Measurements from ENCODE around the gene CISTR.

The CISTR gene

DNA sequence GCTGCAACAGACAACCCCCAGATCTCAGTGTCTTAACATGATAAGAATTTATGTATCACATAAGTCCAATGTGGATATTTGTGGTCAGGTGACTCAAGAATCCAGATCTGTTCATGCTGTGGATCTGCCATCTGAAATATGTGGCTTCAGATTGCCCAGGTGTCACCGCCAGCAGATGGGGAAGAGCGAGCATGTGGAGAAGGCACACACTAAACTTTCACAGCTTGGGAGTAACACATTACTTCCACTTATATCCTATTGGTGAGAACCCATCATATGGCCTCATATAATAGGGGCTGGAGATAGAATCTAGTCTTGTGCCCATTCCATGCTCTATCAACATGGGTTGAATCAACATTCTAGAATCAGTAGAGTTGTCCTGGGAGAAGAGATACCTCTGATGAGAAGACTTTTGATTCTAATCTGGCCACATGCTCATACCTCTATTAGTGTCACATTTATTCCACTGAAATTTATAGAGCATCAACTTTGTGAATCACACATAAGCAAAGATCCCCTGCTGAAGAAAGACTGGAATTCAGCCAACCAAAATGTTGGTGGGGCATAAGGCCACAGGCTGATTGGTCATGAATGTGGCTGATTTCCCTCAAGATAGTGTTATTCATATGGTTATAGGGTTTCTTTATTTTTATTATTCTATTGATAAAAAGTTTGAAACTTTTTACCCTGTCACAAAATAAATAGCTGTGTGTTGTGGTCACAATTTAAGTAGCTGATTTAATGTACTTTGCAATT lies 18.6 kb downstream of the CISTR start:
- no peak for DNase-seq
- Histone ChIP-seq H3K4me3 (ENCODE audit: low read depth, low read length) (no peak overlapping the region), H3K36me3 (no peaks in the 10 kb centered on the region), H3K4me1 (no peaks in the 10 kb centered on the region), H3K27me3 (peaks cover 44% of the 10 kb centered on the region), H3K9me3 (no peaks in the 10 kb centered on the region)
- TF ChIP-seq, protein P1, sequence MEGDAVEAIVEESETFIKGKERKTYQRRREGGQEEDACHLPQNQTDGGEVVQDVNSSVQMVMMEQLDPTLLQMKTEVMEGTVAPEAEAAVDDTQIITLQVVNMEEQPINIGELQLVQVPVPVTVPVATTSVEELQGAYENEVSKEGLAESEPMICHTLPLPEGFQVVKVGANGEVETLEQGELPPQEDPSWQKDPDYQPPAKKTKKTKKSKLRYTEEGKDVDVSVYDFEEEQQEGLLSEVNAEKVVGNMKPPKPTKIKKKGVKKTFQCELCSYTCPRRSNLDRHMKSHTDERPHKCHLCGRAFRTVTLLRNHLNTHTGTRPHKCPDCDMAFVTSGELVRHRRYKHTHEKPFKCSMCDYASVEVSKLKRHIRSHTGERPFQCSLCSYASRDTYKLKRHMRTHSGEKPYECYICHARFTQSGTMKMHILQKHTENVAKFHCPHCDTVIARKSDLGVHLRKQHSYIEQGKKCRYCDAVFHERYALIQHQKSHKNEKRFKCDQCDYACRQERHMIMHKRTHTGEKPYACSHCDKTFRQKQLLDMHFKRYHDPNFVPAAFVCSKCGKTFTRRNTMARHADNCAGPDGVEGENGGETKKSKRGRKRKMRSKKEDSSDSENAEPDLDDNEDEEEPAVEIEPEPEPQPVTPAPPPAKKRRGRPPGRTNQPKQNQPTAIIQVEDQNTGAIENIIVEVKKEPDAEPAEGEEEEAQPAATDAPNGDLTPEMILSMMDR (IDR thresholded peaks at IDR 0.05; ENCODE audit: low read depth, low read length): no peak

DNA sequence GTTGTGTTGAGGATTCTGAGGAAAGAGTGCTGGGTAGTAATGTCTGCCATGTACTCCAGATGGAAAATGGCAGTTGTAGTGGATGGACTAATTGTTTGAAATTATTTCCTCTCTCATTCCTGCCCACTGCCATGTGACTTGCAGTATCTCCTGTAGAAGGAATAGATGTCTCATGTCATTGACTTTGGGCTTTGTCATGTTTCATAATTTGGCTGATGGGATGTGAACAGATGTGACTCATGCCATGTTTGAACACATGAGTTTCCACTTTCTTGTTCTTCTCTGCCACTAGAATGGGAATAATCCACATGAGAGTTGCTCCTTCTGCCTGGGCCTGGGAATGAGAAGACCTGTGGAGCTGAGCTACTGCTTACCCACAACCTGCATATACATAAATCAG lies 22.1 kb downstream of the CISTR start:
- peaks cover 9% of the 10 kb centered on the region for H3K27me3 ChIP-seq
- no peak overlapping the region for H3K4me3 ChIP-seq (ENCODE audit: low read depth, low read length)
- H3K36me3 ChIP-seq: no peaks in the 10 kb centered on the region
- no peaks in the 10 kb centered on the region for H3K9me3 ChIP-seq
- TF ChIP-seq, protein P1 (IDR thresholded peaks at IDR 0.05; ENCODE audit: low read depth, low read length): no peak
- H3K4me1 ChIP-seq: no peaks in the 10 kb centered on the region
- DNase-seq: no peak

DNA sequence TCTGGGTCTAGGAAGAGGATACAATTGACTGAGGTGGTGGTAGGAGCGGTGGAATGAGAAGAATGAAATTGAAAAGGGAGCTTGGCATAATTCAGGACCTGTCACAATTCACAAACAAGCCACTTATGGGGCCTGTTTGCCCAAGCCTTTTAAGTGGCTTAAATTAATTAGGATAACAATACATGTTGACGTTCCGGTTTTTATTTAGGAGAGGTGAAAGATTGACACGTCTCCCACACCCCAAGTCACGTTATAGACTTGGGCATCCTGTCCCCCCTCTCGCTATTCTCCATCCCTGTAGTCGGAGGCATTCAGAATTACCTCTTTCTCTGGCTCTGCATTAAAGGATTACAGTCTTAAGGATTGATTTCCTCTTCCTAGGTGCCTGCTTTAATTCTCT lies 23.6 kb downstream of the CISTR start:
- TF ChIP-seq, protein P1 (IDR thresholded peaks at IDR 0.05; ENCODE audit: low read depth, low read length): no peak
- DNase-seq: no peak
- no peaks in the 10 kb centered on the region for H3K9me3 ChIP-seq
- no peaks in the 10 kb centered on the region for H3K36me3 ChIP-seq
- H3K27me3 ChIP-seq: peaks cover 3% of the 10 kb centered on the region; the same call in 1 of the 2 replicates
- H3K4me3 ChIP-seq (ENCODE audit: low read depth, low read length): no peak overlapping the region; the same call in 1 of the 2 replicates
- no peaks in the 10 kb centered on the region for H3K4me1 ChIP-seq

DNA sequence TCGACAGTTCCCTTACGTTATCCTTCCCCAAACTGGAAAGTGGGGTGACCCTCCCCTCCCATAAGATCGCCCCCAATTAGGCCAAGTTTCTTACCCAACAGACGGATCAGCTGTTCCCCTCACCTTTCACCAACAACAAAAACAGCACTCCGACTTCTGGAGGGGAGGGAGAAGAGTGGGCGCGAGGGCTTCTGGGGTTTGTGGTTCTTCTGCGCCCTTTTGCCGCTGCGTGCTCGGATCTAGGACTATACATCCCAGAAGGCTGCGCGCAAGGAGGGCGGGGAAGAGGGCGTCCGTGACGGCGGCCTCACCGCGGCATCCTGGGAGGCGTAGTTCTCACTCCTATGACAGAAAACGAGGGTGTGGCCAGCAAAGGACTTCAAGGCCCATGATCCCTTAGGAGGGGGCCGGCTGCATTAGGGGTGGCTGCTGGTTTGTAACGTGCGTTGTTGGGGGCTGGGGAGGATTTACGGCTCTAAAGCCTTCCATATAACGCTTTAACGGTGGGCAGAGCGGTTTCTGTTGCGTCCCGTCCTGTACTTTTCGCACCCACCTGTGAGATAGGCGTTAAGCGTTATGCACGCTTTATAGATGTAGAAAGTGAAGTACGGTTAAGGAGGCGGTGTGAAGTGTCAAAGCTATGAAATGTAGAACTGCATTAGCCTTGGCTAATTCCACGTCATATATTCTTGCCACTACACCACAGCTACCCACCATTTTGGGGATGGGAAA lies 24.3 kb downstream of the CISTR start, which contains the start of gene CALCOCO1:
Gene CALCOCO1 (minus strand): TSS at position 143 of the 732 bp plus-strand sequence. CDS start 2,210 bp downstream, outside the sequence.
- Histone ChIP-seq H3K9me3 (no peaks in the 10 kb centered on the region), H3K27me3 (no peaks in the 10 kb centered on the region), H3K4me1 (no peaks in the 10 kb centered on the region), H3K36me3 (no peaks in the 10 kb centered on the region), H3K4me3 (ENCODE audit: low read depth, low read length) (peak within 1 kb of the TSS; percentile 85)
- TF ChIP-seq, protein P1 (IDR thresholded peaks at IDR 0.05; ENCODE audit: low read depth, low read length): no peak
- peak; percentile 98 for DNase-seq

DNA sequence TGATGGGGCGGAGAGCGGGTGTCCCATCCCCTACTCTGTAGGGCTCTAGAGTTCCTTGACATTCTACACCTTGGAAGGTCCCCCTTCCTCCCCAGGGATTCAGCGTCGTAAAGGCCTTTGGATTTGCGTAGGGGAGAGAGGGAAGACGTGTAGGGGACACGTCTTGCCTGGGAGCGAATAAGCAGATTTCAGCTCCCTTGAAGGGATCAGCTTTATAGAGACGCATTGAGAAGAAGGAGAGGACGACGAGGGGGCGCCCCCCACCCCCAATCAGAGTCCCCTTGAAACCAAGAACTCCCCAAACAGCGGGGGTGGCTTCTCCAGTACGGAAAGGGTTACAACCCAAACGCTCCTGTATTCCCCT lies 24.9 kb downstream of the CISTR start:
- H3K4me3 ChIP-seq (ENCODE audit: low read depth, low read length): peak overlapping the region; percentile 85
- no peaks in the 10 kb centered on the region for H3K4me1 ChIP-seq
- no peaks in the 10 kb centered on the region for H3K27me3 ChIP-seq
- no peaks in the 10 kb centered on the region for H3K36me3 ChIP-seq
- TF ChIP-seq, protein P1 (IDR thresholded peaks at IDR 0.05; ENCODE audit: low read depth, low read length): no peak
- no peak for DNase-seq
- H3K9me3 ChIP-seq: no peaks in the 10 kb centered on the region

DNA sequence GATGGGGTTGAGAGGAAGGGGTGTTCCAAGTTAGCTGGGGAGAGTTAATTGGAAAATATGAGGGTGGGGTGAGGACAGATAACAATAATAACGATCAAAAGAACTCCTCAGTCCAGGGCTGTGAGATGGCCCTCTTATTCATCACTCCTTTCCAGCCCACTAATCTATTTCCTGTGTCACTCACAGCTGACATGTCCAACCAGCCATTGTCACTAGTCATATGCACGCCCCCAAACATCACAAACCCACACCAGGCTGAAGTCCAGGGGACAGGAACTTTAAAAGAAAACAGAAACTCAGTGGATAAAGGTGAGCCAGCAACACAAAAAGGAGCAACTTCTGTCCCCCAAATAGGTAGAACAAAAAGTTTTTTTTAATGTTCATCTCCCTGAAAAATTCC lies 25.4 kb downstream of the CISTR start:
- TF ChIP-seq, protein P1 (IDR thresholded peaks at IDR 0.05; ENCODE audit: low read depth, low read length): no peak
- no peaks in the 10 kb centered on the region for H3K36me3 ChIP-seq
- peak overlapping the region; percentile 85 for H3K4me3 ChIP-seq (ENCODE audit: low read depth, low read length)
- no peaks in the 10 kb centered on the region for H3K4me1 ChIP-seq
- no peak for DNase-seq
- H3K27me3 ChIP-seq: no peaks in the 10 kb centered on the region
- H3K9me3 ChIP-seq: no peaks in the 10 kb centered on the region
